ENCODE measurements around the gene PHKA2.

The PHKA2 gene

GRCh38 chrX:18896680-18897544 is 87.0 kb downstream of the PHKA2 start:
- Mint-ChIP-seq H3K27ac (no peak overlapping the region), H3K4me1 (no peaks in the 10 kb centered on the region), H3K36me3 (peaks cover 2% of the 10 kb centered on the region), H3K4me3 (no peak overlapping the region), H3K9me3 (no peaks in the 10 kb centered on the region), H3K27me3 (no peaks in the 10 kb centered on the region)
- DNase-seq (ENCODE audit: low spot score in 2 of 2) = no peak
- ATAC-seq (ENCODE audit: low read depth) = no peak

- no peaks in the 10 kb centered on the region for H3K4me1 Mint-ChIP-seq
- ATAC-seq (ENCODE audit: low read depth) (no peak), DNase-seq (ENCODE audit: low spot score in 2 of 2) (no peak)
- no peaks in the 10 kb centered on the region for H3K27me3 Mint-ChIP-seq
- H3K9me3 Mint-ChIP-seq = no peaks in the 10 kb centered on the region
- no peak overlapping the region for H3K4me3 Mint-ChIP-seq
- no peak overlapping the region for H3K27ac Mint-ChIP-seq
- H3K36me3 Mint-ChIP-seq = peaks cover 2% of the 10 kb centered on the region
Observed at GRCh38 chrX:18895189-18895951, 88.5 kb downstream of the PHKA2 start.

DNA sequence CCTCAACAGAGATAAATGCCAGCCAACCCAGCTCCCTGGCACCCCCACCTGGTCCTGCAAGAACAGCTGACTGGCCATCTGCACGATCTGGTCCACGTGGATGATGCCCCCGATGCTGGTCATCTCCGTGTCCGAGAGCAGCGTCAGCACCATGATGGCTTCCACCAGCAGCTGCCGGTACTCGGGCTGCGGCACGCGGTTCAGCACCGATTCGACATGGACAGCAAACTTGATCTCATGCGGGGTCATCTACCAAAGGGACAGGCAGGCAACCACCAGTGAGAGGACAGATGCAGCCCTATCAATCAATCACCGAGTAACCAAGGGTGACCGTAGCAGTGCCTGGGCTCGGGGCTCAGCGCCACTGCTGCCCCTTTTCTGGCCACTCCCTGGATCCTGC is 89.8 kb downstream of the PHKA2 start:
- H3K27ac Mint-ChIP-seq = no peak overlapping the region
- no peaks in the 10 kb centered on the region for H3K9me3 Mint-ChIP-seq
- peaks cover 2% of the 10 kb centered on the region for H3K36me3 Mint-ChIP-seq
- H3K4me3 Mint-ChIP-seq = no peak overlapping the region
- H3K4me1 Mint-ChIP-seq = no peaks in the 10 kb centered on the region
- DNase-seq (ENCODE audit: low spot score in 2 of 2) (no peak), ATAC-seq (ENCODE audit: low read depth) (no peak)
- H3K27me3 Mint-ChIP-seq = no peaks in the 10 kb centered on the region

- H3K4me1 Mint-ChIP-seq = no peaks in the 10 kb centered on the region
- no peaks in the 10 kb centered on the region for H3K9me3 Mint-ChIP-seq
- DNase-seq (ENCODE audit: low spot score in 2 of 2) = no peak
- H3K27me3 Mint-ChIP-seq = no peaks in the 10 kb centered on the region
- H3K36me3 Mint-ChIP-seq = peaks cover 2% of the 10 kb centered on the region
- ATAC-seq (ENCODE audit: low read depth) = no peak
- no peak overlapping the region for H3K27ac Mint-ChIP-seq
- no peak overlapping the region for H3K4me3 Mint-ChIP-seq
Observed at GRCh38 chrX:18893536-18893935, 90.4 kb downstream of the PHKA2 start.

- DNase-seq (ENCODE audit: low spot score in 2 of 2) (no peak), ATAC-seq (ENCODE audit: low read depth) (no peak)
- H3K4me3 Mint-ChIP-seq = no peak overlapping the region
- H3K27me3 Mint-ChIP-seq = no peaks in the 10 kb centered on the region
- H3K36me3 Mint-ChIP-seq = peaks cover 2% of the 10 kb centered on the region
- no peak overlapping the region for H3K27ac Mint-ChIP-seq
- no peaks in the 10 kb centered on the region for H3K4me1 Mint-ChIP-seq
- no peaks in the 10 kb centered on the region for H3K9me3 Mint-ChIP-seq
Observed at GRCh38 chrX:18892899-18893298, 91.0 kb downstream of the PHKA2 start.

GRCh38 chrX:18891548-18891945 is 92.4 kb downstream of the PHKA2 start:
- no peak for DNase-seq (ENCODE audit: low spot score in 2 of 2)
- no peak for ATAC-seq (ENCODE audit: low read depth)
- Mint-ChIP-seq H3K27ac (no peak overlapping the region), H3K4me3 (no peak overlapping the region), H3K4me1 (peaks cover 7% of the 10 kb centered on the region), H3K27me3 (no peaks in the 10 kb centered on the region), H3K36me3 (no peaks in the 10 kb centered on the region), H3K9me3 (no peaks in the 10 kb centered on the region)

DNA sequence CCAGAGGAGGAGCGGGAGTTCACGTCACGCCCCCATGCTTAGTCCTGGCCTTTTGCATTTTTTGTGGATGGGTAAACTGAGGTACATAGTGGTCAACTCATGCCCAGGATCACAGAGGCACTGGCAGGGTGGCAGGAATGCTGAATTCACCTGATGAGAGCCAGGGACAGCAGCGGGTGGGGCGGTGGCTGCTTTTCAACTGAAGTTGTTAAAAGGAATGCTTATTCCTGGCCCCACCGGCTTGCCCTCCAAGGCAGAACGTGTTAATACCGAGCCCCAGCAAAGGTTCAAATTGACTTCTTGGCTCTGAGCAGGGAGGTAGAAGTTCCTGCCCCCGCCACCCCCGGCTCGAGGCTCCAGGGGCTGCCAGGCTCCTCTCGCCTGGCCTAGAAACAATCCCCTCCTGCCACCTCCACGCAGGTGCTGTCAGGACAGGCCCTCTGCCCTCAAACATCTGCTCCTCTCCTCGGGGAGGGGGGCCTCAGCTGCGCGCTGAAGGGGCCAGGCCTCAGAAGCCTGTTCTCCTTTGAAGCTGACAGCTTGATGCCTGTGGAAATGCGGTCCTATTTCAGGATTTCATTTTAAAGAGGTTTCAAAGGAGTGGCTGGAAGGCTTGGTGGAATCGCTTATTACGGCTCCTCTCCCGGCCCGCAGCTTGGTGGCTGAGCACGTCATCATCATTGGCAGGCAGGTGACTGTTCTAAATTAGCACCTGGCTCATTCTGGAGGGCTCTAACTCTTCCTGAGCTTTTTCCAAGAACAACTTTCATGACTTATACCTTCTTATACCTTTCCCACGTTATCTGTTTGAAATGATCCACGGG is 93.0 kb downstream of the PHKA2 start:
- no peak for DNase-seq (ENCODE audit: low spot score in 2 of 2)
- H3K9me3 Mint-ChIP-seq = no peaks in the 10 kb centered on the region
- H3K27ac Mint-ChIP-seq = no peak overlapping the region
- no peaks in the 10 kb centered on the region for H3K27me3 Mint-ChIP-seq
- ATAC-seq (ENCODE audit: low read depth) = no peak
- no peak overlapping the region for H3K4me3 Mint-ChIP-seq
- H3K36me3 Mint-ChIP-seq = no peaks in the 10 kb centered on the region
- H3K4me1 Mint-ChIP-seq = peaks cover 12% of the 10 kb centered on the region

DNA sequence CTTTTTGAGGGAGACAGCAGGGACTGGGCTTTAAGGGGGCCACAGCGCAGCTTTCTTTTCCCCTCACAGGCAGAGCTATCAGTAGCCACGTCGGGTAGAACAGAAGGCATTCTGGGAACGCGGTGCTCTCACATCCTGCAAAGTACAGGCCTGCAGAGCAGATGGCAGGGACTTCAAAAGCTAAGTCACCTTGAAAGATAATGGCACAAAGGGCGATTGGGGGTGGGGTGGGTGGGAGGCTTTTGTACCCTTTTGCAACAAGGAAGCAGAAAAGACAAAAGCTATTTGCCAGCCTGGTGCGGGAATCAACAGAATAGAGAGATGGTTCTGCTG is 93.9 kb downstream of the PHKA2 start:
- DNase-seq (ENCODE audit: low spot score in 2 of 2) (no peak), ATAC-seq (ENCODE audit: low read depth) (no peak)
- no peaks in the 10 kb centered on the region for H3K36me3 Mint-ChIP-seq
- H3K27me3 Mint-ChIP-seq = no peaks in the 10 kb centered on the region
- no peak overlapping the region for H3K27ac Mint-ChIP-seq
- H3K9me3 Mint-ChIP-seq = no peaks in the 10 kb centered on the region
- peaks cover 17% of the 10 kb centered on the region for H3K4me1 Mint-ChIP-seq
- no peak overlapping the region for H3K4me3 Mint-ChIP-seq

- H3K27ac Mint-ChIP-seq = no peak overlapping the region
- ATAC-seq (ENCODE audit: low read depth) = no peak
- no peaks in the 10 kb centered on the region for H3K9me3 Mint-ChIP-seq
- H3K4me3 Mint-ChIP-seq = no peak overlapping the region
- peaks cover 17% of the 10 kb centered on the region for H3K4me1 Mint-ChIP-seq
- H3K36me3 Mint-ChIP-seq = no peaks in the 10 kb centered on the region
- no peak for DNase-seq (ENCODE audit: low spot score in 2 of 2)
- H3K27me3 Mint-ChIP-seq = no peaks in the 10 kb centered on the region
Observed at GRCh38 chrX:18889346-18890048, 94.4 kb downstream of the PHKA2 start.

- ATAC-seq (ENCODE audit: low read depth) = no peak
- no peak for DNase-seq (ENCODE audit: low spot score in 2 of 2)
- peak overlapping the region; percentile 89 for H3K27ac Mint-ChIP-seq
- no peak overlapping the region for H3K4me3 Mint-ChIP-seq
- no peaks in the 10 kb centered on the region for H3K27me3 Mint-ChIP-seq
- no peaks in the 10 kb centered on the region for H3K9me3 Mint-ChIP-seq
- no peaks in the 10 kb centered on the region for H3K36me3 Mint-ChIP-seq
- peaks cover 17% of the 10 kb centered on the region for H3K4me1 Mint-ChIP-seq
Observed at GRCh38 chrX:18888281-18888680, 95.6 kb downstream of the PHKA2 start.

- Mint-ChIP-seq H3K4me3 (peak overlapping the region; percentile 95), H3K9me3 (no peaks in the 10 kb centered on the region), H3K27me3 (no peaks in the 10 kb centered on the region), H3K27ac (peak overlapping the region; percentile 89), H3K4me1 (peaks cover 17% of the 10 kb centered on the region), H3K36me3 (no peaks in the 10 kb centered on the region)
- DNase-seq (ENCODE audit: low spot score in 2 of 2) (no peak), ATAC-seq (ENCODE audit: low read depth) (no peak)
Observed at GRCh38 chrX:18887825-18888212, 96.1 kb downstream of the PHKA2 start.

GRCh38 chrX:18887177-18887824 is 96.6 kb downstream of the PHKA2 start:
- peak overlapping the region; percentile 95 for H3K4me3 Mint-ChIP-seq
- H3K36me3 Mint-ChIP-seq = no peaks in the 10 kb centered on the region
- H3K9me3 Mint-ChIP-seq = peaks cover 2% of the 10 kb centered on the region
- peaks cover 17% of the 10 kb centered on the region for H3K4me1 Mint-ChIP-seq
- peak overlapping the region; percentile 89 for H3K27ac Mint-ChIP-seq
- no peaks in the 10 kb centered on the region for H3K27me3 Mint-ChIP-seq
- ATAC-seq (ENCODE audit: low read depth) (no peak), DNase-seq (ENCODE audit: low spot score in 2 of 2) (no peak)
